Neural cell (in vitro differentiated cells): Measurements from ENCODE around the gene SLC6A5. TPM values are rescaled to one million over a fixed set of nuclear protein-coding genes. Genes with fewer than 3 reads are reported as not detected.

ENCODE experiments used
- H2AFZ ChIP-seq: fragments of 200-600, 300-800 bp; sonication (generic), shearing (Covaris generic); 2 replicates; pipeline ENCODE4 v1.6.0; 2014; ENCODE audit warnings: low read depth, mild to moderate bottlenecking, antibody characterized with exemption, low read length, moderate library complexity
- H3F3A ChIP-seq: fragments of 200-600 bp; shearing (Covaris generic); 2 replicates; pipeline ENCODE4 v1.6.1; 2016; ENCODE audit warnings: mild to moderate bottlenecking, moderate library complexity, mixed read lengths, antibody characterized with exemption, low read length; ENCODE audit not compliant: insufficient read depth, poor library complexity, severe bottlenecking
- H3K27ac ChIP-seq: fragments of 200-600, 300-800 bp; sonication (generic), shearing (Covaris generic); 2 replicates; pipeline ENCODE4 v1.5.1; 2014; ENCODE audit warnings: mild to moderate bottlenecking, low read length, moderate library complexity
- H3K27me3 ChIP-seq: fragments of 300-800, 200-600 bp; sonication (generic), shearing (Covaris generic); 2 replicates; pipeline ENCODE4 v1.6.0; 2014; ENCODE audit warnings: mild to moderate bottlenecking, low read depth, low read length, moderate library complexity; ENCODE audit not compliant: insufficient read depth
- H3K36me3 ChIP-seq: fragments of 300-800, 200-600 bp; sonication (generic), shearing (Covaris generic); 2 replicates; pipeline ENCODE4 v1.5.1; 2014; ENCODE audit warnings: mild to moderate bottlenecking, antibody characterized with exemption, low read length, moderate library complexity; ENCODE audit not compliant: insufficient read depth
- H3K4me2 ChIP-seq: fragments of 300-800, 200-600 bp; sonication (generic), shearing (Covaris generic); 2 replicates; pipeline ENCODE4 v1.6.0; 2014; ENCODE audit warnings: mild to moderate bottlenecking, low read length
- H3K4me3 ChIP-seq: fragments of 300-800, 200-600 bp; sonication (generic), shearing (Covaris generic); 2 replicates; pipeline ENCODE4 v1.5.1; 2014; ENCODE audit warnings: mild to moderate bottlenecking, low read length, moderate library complexity
- H3K79me2 ChIP-seq: fragments of 200-600 bp; shearing (Covaris generic); replicated peaks from 2 replicates; pipeline ENCODE4 v1.6.0; 2014; ENCODE audit warnings: mild to moderate bottlenecking, low read length, moderate library complexity; ENCODE audit not compliant: insufficient read depth
- H3K9ac ChIP-seq: fragments of 300-800, 200-600 bp; sonication (generic), shearing (Covaris generic); 2 replicates; pipeline ENCODE4 v1.6.1; 2016; ENCODE audit warnings: mild to moderate bottlenecking, low read length, mixed read lengths
- H3K9me2 ChIP-seq: fragments of 200-600 bp; shearing (Covaris generic); 2 replicates; pipeline ENCODE4 v1.6.1; 2016; ENCODE audit warnings: mild to moderate bottlenecking, low read length, mixed read lengths; ENCODE audit not compliant: insufficient read depth
- H3K9me3 ChIP-seq: fragments of 200-600, 300-800 bp; sonication (generic), shearing (Covaris generic); 2 replicates; pipeline ENCODE4 v1.6.1; 2016; ENCODE audit warnings: mild to moderate bottlenecking, mixed run types, low read length, moderate library complexity, mixed read lengths
- H4K20me1 ChIP-seq: fragments of 200-600 bp; shearing (Covaris generic); 2 replicates; pipeline ENCODE4 v1.6.1; 2016; ENCODE audit warnings: mild to moderate bottlenecking, mixed run types; ENCODE audit not compliant: insufficient read depth
- CTCF ChIP-seq: fragments of 450-650 bp; IDR thresholded peaks from 2 replicates; pipeline ENCODE4 v1.5.1; 2014; ENCODE audit warnings: antibody characterized with exemption, mild to moderate bottlenecking, moderate library complexity; ENCODE audit not compliant: poor library complexity, severe bottlenecking
- EP300 ChIP-seq: fragments of 450-650 bp; conservative IDR thresholded peaks from 2 replicates; pipeline ENCODE4 v1.6.1; 2014; ENCODE audit warnings: antibody characterized with exemption, mild to moderate bottlenecking, moderate library complexity; ENCODE audit not compliant: poor library complexity, severe bottlenecking
- EZH2 ChIP-seq: fragments of 200-600, 300-800 bp; shearing (Covaris generic), sonication (generic); IDR thresholded peaks from 2 replicates; pipeline ENCODE4 v1.6.1; 2014; ENCODE audit warnings: antibody characterized with exemption, low read length, borderline replicate concordance, mild to moderate bottlenecking; ENCODE audit not compliant: insufficient read depth, poor library complexity, severe bottlenecking
- MXI1 ChIP-seq: fragments of 450-650 bp; conservative IDR thresholded peaks from 2 replicates; pipeline ENCODE4 v1.6.1; 2014; ENCODE audit warnings: antibody characterized with exemption, mild to moderate bottlenecking; ENCODE audit not compliant: poor library complexity, severe bottlenecking
- POLR2AphosphoS5 ChIP-seq: IDR thresholded peaks from 2 replicates; pipeline ENCODE4 v1.6.1; 2012
- RAD21 ChIP-seq: fragments of 450-650 bp; conservative IDR thresholded peaks from 2 replicates; pipeline ENCODE4 v1.6.1; 2014; ENCODE audit warnings: antibody characterized with exemption, mild to moderate bottlenecking, moderate library complexity
- REST ChIP-seq: IDR thresholded peaks from 2 replicates; pipeline ENCODE4 v1.6.1; 2012; ENCODE audit warnings: borderline replicate concordance
- SMC3 ChIP-seq: fragments of 450-650 bp; conservative IDR thresholded peaks from 2 replicates; pipeline ENCODE4 v1.6.1; 2014; ENCODE audit warnings: antibody characterized with exemption, mild to moderate bottlenecking, moderate library complexity; ENCODE audit not compliant: poor library complexity
- TAF1 ChIP-seq: IDR thresholded peaks from 2 replicates; pipeline ENCODE4 v1.6.1; 2012; ENCODE audit warnings: low read depth
- polyA plus RNA-seq: library from polyadenylated mRNA; depleted of rRNA; stranded (reverse); fragments of >200 nt; gene quantifications from 2 replicates; pipeline ENCODE4 v1.2.3, GENCODE V29; 2014

SLC6A5 gene
- polyA plus RNA-seq, 1 donor from 2014 or later, result not detected

GRCh38 chr11:20676658-20677057 is 77.2 kb downstream of the SLC6A5 start:
- Histone ChIP-seq H3K9ac (no peak overlapping the region), H4K20me1 (no peaks in the 10 kb centered on the region), H3K4me2 (no peak overlapping the region), H3K79me2 (no peaks in the 10 kb centered on the region), H3K9me3 (no peaks in the 10 kb centered on the region), H3K9me2 (no peaks in the 10 kb centered on the region), H3K4me3 (no peak overlapping the region), H3F3A (no peaks in the 10 kb centered on the region), H2AFZ (no peak overlapping the region), H3K27ac (no peak overlapping the region), H3K27me3 (peaks cover 4% of the 10 kb centered on the region), H3K36me3 (no peaks in the 10 kb centered on the region)
- TF ChIP-seq RAD21 (no peak), EP300 (no peak), SMC3 (no peak), TAF1 (no peak), REST (no peak), CTCF (no peak), MXI1 (no peak), EZH2 (no peak), POLR2AphosphoS5 (no peak)

GRCh38 chr11:20688761-20689160 is 89.4 kb downstream of the SLC6A5 start:
- Histone ChIP-seq H3K4me3 (no peak overlapping the region), H3K4me2 (no peak overlapping the region), H4K20me1 (no peaks in the 10 kb centered on the region), H2AFZ (no peak overlapping the region), H3K36me3 (no peaks in the 10 kb centered on the region), H3K79me2 (no peaks in the 10 kb centered on the region), H3K9me2 (no peaks in the 10 kb centered on the region), H3K27me3 (no peaks in the 10 kb centered on the region), H3K9me3 (no peaks in the 10 kb centered on the region), H3K27ac (no peak overlapping the region), H3F3A (no peaks in the 10 kb centered on the region), H3K9ac (no peak overlapping the region)
- no peak for TF ChIP-seq SMC3

GRCh38 chr11:20707876-20708275 is 108.5 kb downstream of the SLC6A5 start:
- Histone ChIP-seq H3K4me3 (no peak overlapping the region), H4K20me1 (no peaks in the 10 kb centered on the region), H3K9me2 (no peaks in the 10 kb centered on the region), H3K36me3 (no peaks in the 10 kb centered on the region), H3K79me2 (no peaks in the 10 kb centered on the region), H3K27ac (no peak overlapping the region), H3K9ac (no peak overlapping the region), H3K9me3 (peaks cover 8% of the 10 kb centered on the region), H3F3A (no peaks in the 10 kb centered on the region), H3K4me2 (no peak overlapping the region), H3K27me3 (no peaks in the 10 kb centered on the region), H2AFZ (no peak overlapping the region)
- TF ChIP-seq CTCF (no peak), TAF1 (no peak), MXI1 (no peak), SMC3 (no peak), EP300 (no peak)
